Muscle layer of duodenum (tissue), 2 donors: ENCODE results near the gene CSNK2A2.

Experiments
- H3K27ac ChIP-seq: one replicate; pipeline ENCODE4 v1.7.0; 2013; ENCODE audit warnings: mild to moderate bottlenecking, low read length
- H3K27me3 ChIP-seq: one replicate; pipeline ENCODE4 v1.7.0; 2013; ENCODE audit warnings: low read depth, mild to moderate bottlenecking, control low read depth, low read length
- H3K36me3 ChIP-seq, 2 donors: one replicate each; pipeline ENCODE4 v1.7.0; 2013; ENCODE audit warnings: low read length in 2 of 2, control low read depth in 1 of 2, mild to moderate bottlenecking in 1 of 2; ENCODE audit not compliant: insufficient read depth in 2 of 2, control insufficient read depth in 1 of 2
- H3K4me1 ChIP-seq, 2 donors: one replicate each; pipeline ENCODE4 v1.7.0; 2013; ENCODE audit warnings: low read length in 2 of 2, mild to moderate bottlenecking in 2 of 2, control low read depth in 1 of 2, moderate library complexity in 1 of 2; ENCODE audit not compliant: insufficient read depth in 2 of 2, control insufficient read depth in 1 of 2
- H3K4me3 ChIP-seq, 2 donors: one replicate each; pipeline ENCODE4 v1.7.0; 2013; ENCODE audit warnings: low read length in 2 of 2, low read depth in 1 of 2, mild to moderate bottlenecking in 1 of 2
- H3K9me3 ChIP-seq, 2 donors: one replicate each; pipeline ENCODE4 v1.7.0; 2013; ENCODE audit warnings: low read length in 2 of 2, control low read depth in 1 of 2, mild to moderate bottlenecking in 1 of 2; ENCODE audit not compliant: control insufficient read depth in 1 of 2
- donor health status: healthy.

The CSNK2A2 gene

DNA sequence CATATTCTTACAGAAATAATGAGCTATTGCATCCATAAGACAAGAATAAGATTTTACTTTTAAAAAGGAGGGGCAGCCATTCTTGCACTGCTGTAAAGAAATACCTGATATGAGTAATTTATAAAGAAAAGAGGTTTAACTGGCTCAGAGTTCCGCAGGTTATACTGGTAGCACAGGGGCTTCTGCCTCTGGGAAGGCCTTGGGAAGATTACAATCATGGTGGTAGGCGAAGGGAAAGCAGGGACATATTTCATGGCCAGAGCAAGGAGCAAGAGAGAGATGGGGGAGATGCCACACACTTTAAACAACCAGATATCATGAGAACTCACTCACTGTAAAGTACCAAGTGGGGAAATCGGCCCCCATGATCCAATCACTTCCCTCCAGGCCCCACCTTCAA is 20.9 kb upstream of the CSNK2A2 start:
- H3K27me3 ChIP-seq: no peaks in the 10 kb centered on the region
- no peaks in the 10 kb centered on the region for H3K36me3 ChIP-seq
- no peaks in the 10 kb centered on the region for H3K4me1 ChIP-seq
- no peak overlapping the region for H3K27ac ChIP-seq
- no peak overlapping the region for H3K4me3 ChIP-seq
- peaks cover 0 to 8% of the 10 kb centered on the region in 2 donors for H3K9me3 ChIP-seq

DNA sequence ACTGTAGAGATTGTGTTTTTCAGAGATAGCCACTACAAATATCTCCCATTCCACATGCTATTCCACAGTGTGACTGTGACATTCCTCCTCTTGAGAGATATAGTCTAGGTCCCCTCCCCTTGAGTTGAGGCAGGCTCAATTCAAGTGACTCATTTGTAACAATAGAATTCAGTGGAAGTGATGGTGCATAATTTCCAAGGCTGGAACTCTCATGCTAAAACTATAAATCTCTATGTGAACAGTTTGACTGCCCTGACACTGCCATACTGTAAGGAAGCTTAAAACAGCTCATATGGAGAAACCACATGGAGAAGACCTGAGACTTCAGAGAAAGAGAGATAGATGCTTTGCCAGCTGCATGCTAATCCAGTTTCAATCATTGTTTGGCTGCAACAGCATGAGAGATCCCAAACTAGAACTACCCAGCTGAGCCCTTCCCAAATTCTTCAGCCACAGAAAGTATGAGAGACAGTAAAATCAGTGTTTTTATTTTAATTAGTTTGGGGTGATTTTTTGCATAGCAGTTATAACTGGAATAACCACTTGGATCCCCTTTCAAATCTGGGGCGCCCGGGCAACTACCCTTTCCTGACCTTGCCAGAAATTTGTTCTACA is 19.5 kb upstream of the CSNK2A2 start:
- Histone ChIP-seq H3K9me3 (peaks cover 0 to 8% of the 10 kb centered on the region in 2 donors), H3K27me3 (no peaks in the 10 kb centered on the region), H3K27ac (no peak overlapping the region), H3K4me1 (no peaks in the 10 kb centered on the region), H3K4me3 (no peak overlapping the region), H3K36me3 (no peaks in the 10 kb centered on the region)

DNA sequence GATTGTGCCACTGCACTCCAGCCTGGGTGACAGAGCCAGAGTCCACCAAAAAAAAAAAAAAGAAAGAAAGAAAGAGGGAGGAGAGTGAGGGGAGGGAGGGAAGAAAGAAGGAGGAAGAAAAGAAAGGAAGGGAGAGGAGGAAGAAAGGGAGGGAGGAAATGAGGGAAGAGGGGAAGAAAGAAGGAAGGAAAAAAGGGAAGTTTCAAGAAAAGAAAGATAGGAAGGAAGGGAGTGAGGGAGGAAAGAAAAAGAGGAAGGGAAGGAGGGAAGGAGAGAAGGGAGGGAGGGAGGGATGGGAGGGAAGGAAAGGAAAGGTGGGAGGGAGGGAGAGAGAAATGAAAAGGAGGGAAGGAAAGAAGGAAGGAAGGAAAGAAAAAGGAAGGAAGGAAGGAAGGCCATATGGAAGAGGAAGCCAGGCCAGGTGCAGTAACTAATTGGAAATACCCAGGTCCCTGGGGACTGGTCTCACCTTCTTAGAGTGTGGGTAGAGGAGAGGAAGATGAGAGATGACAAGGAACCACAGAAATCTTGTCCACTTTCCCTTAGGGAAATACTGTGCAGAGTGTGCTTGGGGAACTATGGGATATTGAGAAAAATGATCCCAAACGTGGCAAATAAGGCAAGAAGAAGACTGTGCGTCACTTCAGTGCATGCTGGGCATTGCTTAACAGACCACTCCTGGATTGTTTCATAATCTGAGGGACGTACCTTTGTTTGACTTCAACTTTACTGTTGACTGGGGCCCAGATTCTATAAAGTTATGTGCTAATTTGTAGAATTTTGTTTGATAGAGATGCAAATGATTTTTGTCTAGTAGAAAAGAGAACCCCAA is 15.1 kb upstream of the CSNK2A2 start:
- Histone ChIP-seq H3K36me3 (no peaks in the 10 kb centered on the region), H3K4me1 (no peaks in the 10 kb centered on the region), H3K4me3 (no peak overlapping the region), H3K27me3 (no peaks in the 10 kb centered on the region), H3K9me3 (peaks cover 0 to 8% of the 10 kb centered on the region in 2 donors), H3K27ac (no peak overlapping the region)

DNA sequence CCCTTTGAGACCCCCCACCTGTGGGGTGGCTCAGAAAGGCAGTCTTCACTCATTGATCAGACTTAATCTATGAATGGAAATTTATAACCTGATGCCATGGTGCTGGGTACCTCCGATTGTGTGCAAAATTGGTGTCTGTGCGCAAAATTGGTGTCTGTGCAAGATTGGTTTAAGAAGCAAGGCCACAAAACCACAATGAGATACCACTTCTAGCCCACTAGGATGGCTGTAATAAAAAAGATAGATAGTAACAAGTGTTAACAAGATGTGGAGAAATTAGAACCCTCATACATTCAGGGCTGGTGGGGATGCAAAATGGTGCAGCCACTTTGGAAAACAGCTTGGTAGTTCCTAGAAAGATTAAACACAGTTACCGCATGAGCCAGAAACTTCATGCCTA is 13.9 kb upstream of the CSNK2A2 start:
- H3K4me1 ChIP-seq: no peaks in the 10 kb centered on the region
- H3K27ac ChIP-seq: no peak overlapping the region
- no peaks in the 10 kb centered on the region for H3K36me3 ChIP-seq

GRCh38 chr16:58211245-58211644 is 13.3 kb upstream of the CSNK2A2 start:
- Histone ChIP-seq H3K4me3 (no peak overlapping the region), H3K9me3 (no peaks in the 10 kb centered on the region), H3K4me1 (no peaks in the 10 kb centered on the region), H3K36me3 (no peaks in the 10 kb centered on the region), H3K27me3 (no peaks in the 10 kb centered on the region), H3K27ac (no peak overlapping the region)

More for the DNA sequence above, 13.9 kb upstream of the CSNK2A2 start:
- Histone ChIP-seq H3K9me3 (peaks cover 0 to under 1% of the 10 kb centered on the region in 2 donors), H3K4me3 (no peak overlapping the region), H3K27me3 (no peaks in the 10 kb centered on the region)

GRCh38 chr16:58205276-58206036 is 7.5 kb upstream of the CSNK2A2 start:
- no peak overlapping the region for H3K27ac ChIP-seq
- no peaks in the 10 kb centered on the region for H3K4me1 ChIP-seq
- H3K36me3 ChIP-seq: no peaks in the 10 kb centered on the region
- H3K9me3 ChIP-seq: no peaks in the 10 kb centered on the region
- no peak overlapping the region for H3K4me3 ChIP-seq
- H3K27me3 ChIP-seq: no peaks in the 10 kb centered on the region

- H3K27ac ChIP-seq: no peak overlapping the region
- H3K4me1 ChIP-seq: peaks cover 7 to 14% of the 10 kb centered on the region in 2 donors
- H3K36me3 ChIP-seq: no peaks in the 10 kb centered on the region
- no peaks in the 10 kb centered on the region for H3K9me3 ChIP-seq
- no peak overlapping the region for H3K4me3 ChIP-seq
- H3K27me3 ChIP-seq: no peaks in the 10 kb centered on the region
These were observed 3.3 kb upstream of the CSNK2A2 start for GRCh38 chr16:58201163-58201562.

- Histone ChIP-seq H3K27me3 (no peaks in the 10 kb centered on the region), H3K9me3 (no peaks in the 10 kb centered on the region), H3K27ac (no peak overlapping the region), H3K4me3 (no peak overlapping the region), H3K36me3 (peaks cover 7 to 9% of the 10 kb centered on the region in 2 donors), H3K4me1 (peaks cover 7 to 19% of the 10 kb centered on the region in 2 donors)
These were observed 2.3 kb upstream of the CSNK2A2 start for GRCh38 chr16:58200004-58200797.

- H3K4me1 ChIP-seq: peaks cover 7 to 19% of the 10 kb centered on the region in 2 donors
- H3K27ac ChIP-seq: no peak overlapping the region
- H3K9me3 ChIP-seq: no peaks in the 10 kb centered on the region
- no peaks in the 10 kb centered on the region for H3K27me3 ChIP-seq
- peaks cover 14 to 20% of the 10 kb centered on the region in 2 donors for H3K36me3 ChIP-seq
- H3K4me3 ChIP-seq: peak overlapping the region; percentile 58 to 63
These were observed 1.0 kb upstream of the CSNK2A2 start for GRCh38 chr16:58198803-58199411.

GRCh38 chr16:58197314-58198012 is 443 bp downstream of the CSNK2A2 start:
- peaks cover 17 to 27% of the 10 kb centered on the region in 2 donors for H3K36me3 ChIP-seq
- no peak overlapping the region for H3K27ac ChIP-seq
- H3K4me1 ChIP-seq: peaks cover 7 to 19% of the 10 kb centered on the region in 2 donors
- H3K9me3 ChIP-seq: no peaks in the 10 kb centered on the region
- H3K4me3 ChIP-seq: peak overlapping the region; percentile 63 to 82
- no peaks in the 10 kb centered on the region for H3K27me3 ChIP-seq
